A549 treated with AZD9567 at 1 μM for 4 hours (cell line): Measurements from ENCODE around the gene ZNF550. TPM values are rescaled to one million over a fixed set of nuclear protein-coding genes. Genes with fewer than 3 reads are reported as not detected.

Experiments used
- total RNA-seq: library from RNA; stranded (reverse); fragments of 200-300 nt; extraction: Qiagen RNA extraction; gene quantifications from 5 replicates; pipeline ENCODE4 v1.2.3, GENCODE V29; 2022; ENCODE audit not compliant: insufficient read depth

The ZNF550 gene
- total RNA-seq: 3.2 to 4.8 TPM (median 4.3 TPM) in 5 replicates

GRCh38 chr19:57559404-57560025 lies at the start of gene ZNF550:
TSS of gene ZNF550 (minus strand) at chr19:57559863. CDS start at chr19:57559682, 181 bp downstream.

GRCh38 chr19:57599761-57600383 lies 40.2 kb upstream of the ZNF550 start, which contains the start of gene ZNF530:
TSS of gene ZNF530 (plus strand) at chr19:57599885. CDS start at chr19:57604346, 4,461 bp downstream.

GRCh38 chr19:57583521-57584416 lies 24.1 kb upstream of the ZNF550 start, which contains the start of gene ZIK1:
TSS of gene ZIK1 (plus strand) at chr19:57584145. CDS start at chr19:57584357, 212 bp downstream.

GRCh38 chr19:57578487-57579205 lies 19.0 kb upstream of the ZNF550 start, which contains the start of gene ZNF416:
TSS of gene ZNF416 (minus strand) at chr19:57578911. CDS start at chr19:57578704, 207 bp downstream.

GRCh38 chr19:57527136-57527881 lies 32.4 kb downstream of the ZNF550 start, which contains the start of gene ZNF549:
TSS of gene ZNF549 (plus strand) at chr19:57527356. CDS start at chr19:57527574, 218 bp downstream.

GRCh38 chr19:57499680-57500395 lies 59.8 kb downstream of the ZNF550 start, which contains the start of gene ZNF773:
TSS of gene ZNF773 (plus strand) at chr19:57499938. CDS start at chr19:57500081, 143 bp downstream.

GRCh38 chr19:57487477-57488298 lies 72.0 kb downstream of the ZNF550 start, which contains the start of gene ZNF419:
TSS of gene ZNF419 (plus strand) at chr19:57487750. CDS start at chr19:57487951, 201 bp downstream.

Other genes with a start within 250 kb of the ZNF550 start
- gene ZNF543, start 239.4 kb downstream of the ZNF550 start, total RNA-seq: 1.1 to 3.1 TPM (median 1.3 TPM) in 5 replicates
- 2.0 to 2.4 TPM (median 2.1 TPM) in 5 replicates for gene ZNF304, start 208.6 kb downstream of the ZNF550 start, total RNA-seq
- gene TRAPPC2B, start 196.3 kb downstream of the ZNF550 start, total RNA-seq: 12.8 to 16.1 TPM (median 13.3 TPM) in 5 replicates
- gene ZNF547, start 196.3 kb downstream of the ZNF550 start, total RNA-seq: 0.78 to 1.6 TPM (median 1.3 TPM) in 5 replicates
- 2.6 to 6.0 TPM (median 3.2 TPM) in 5 replicates for gene ZNF548, start 170.0 kb downstream of the ZNF550 start, total RNA-seq
- gene ZNF17, start 148.7 kb downstream of the ZNF550 start, total RNA-seq: 4.7 to 5.9 TPM (median 5.1 TPM) in 5 replicates
- 17.7 to 33.9 TPM (median 18.6 TPM) in 5 replicates for gene ZNF749, start 124.5 kb downstream of the ZNF550 start, total RNA-seq
- 0.05 to 0.10 TPM (median 0.06 TPM) in 3 of 5 replicates, not detected in the others for gene VN1R1, start 102.7 kb downstream of the ZNF550 start, total RNA-seq
- 1.1 to 1.5 TPM (median 1.2 TPM) in 5 replicates for gene ZNF772, start 82.3 kb downstream of the ZNF550 start, total RNA-seq
- gene ZNF419, start 72.1 kb downstream of the ZNF550 start, total RNA-seq: 6.6 to 7.2 TPM (median 6.8 TPM) in 5 replicates
- gene ZNF773, start 59.9 kb downstream of the ZNF550 start, total RNA-seq: 4.6 to 11.1 TPM (median 5.6 TPM) in 5 replicates
- gene ZNF549, start 32.5 kb downstream of the ZNF550 start, total RNA-seq: 1.5 to 3.6 TPM (median 1.6 TPM) in 5 replicates
- 3.4 to 4.6 TPM (median 4.2 TPM) in 5 replicates for gene ZNF416, start 19.0 kb upstream of the ZNF550 start, total RNA-seq
- gene ZIK1, start 24.3 kb upstream of the ZNF550 start, total RNA-seq: 0.18 TPM in 1 of 5 replicates, not detected in the others
- 3.9 to 6.5 TPM (median 4.6 TPM) in 5 replicates for gene ZNF530, start 40.0 kb upstream of the ZNF550 start, total RNA-seq
- gene ZNF134, start 54.4 kb upstream of the ZNF550 start, total RNA-seq: 7.5 to 20.4 TPM (median 8.9 TPM) in 5 replicates
- gene ZNF211, start 73.3 kb upstream of the ZNF550 start, total RNA-seq: 5.6 to 7.8 TPM (median 6.5 TPM) in 5 replicates
- not detected in 5 replicates for gene ZSCAN4, start 109.1 kb upstream of the ZNF550 start, total RNA-seq
- gene ZNF551, start 122.1 kb upstream of the ZNF550 start, total RNA-seq: 5.3 to 5.6 TPM (median 5.6 TPM) in 5 replicates
- gene ZNF154, start 149.3 kb upstream of the ZNF550 start, total RNA-seq: not detected in 5 replicates
- 0.76 to 1.3 TPM (median 1.0 TPM) in 5 replicates for gene ZNF671, start 167.8 kb upstream of the ZNF550 start, total RNA-seq
- gene ZNF776, start 187.0 kb upstream of the ZNF550 start, total RNA-seq: 5.2 to 10.3 TPM (median 5.8 TPM) in 5 replicates
- gene ZNF586, start 209.8 kb upstream of the ZNF550 start, total RNA-seq: 4.8 to 12.4 TPM (median 5.5 TPM) in 5 replicates